CD4-positive, alpha-beta T cell treated with Interferon alpha-2 for 1 hour (primary cell): ENCODE data around the gene TRMU.

ENCODE experiments used
- DNase-seq, 2 donors: peaks; one replicate each; pipeline ENCODE4 v3.0.0-alpha.2; 2020 to 2022

TRMU gene

DNA sequence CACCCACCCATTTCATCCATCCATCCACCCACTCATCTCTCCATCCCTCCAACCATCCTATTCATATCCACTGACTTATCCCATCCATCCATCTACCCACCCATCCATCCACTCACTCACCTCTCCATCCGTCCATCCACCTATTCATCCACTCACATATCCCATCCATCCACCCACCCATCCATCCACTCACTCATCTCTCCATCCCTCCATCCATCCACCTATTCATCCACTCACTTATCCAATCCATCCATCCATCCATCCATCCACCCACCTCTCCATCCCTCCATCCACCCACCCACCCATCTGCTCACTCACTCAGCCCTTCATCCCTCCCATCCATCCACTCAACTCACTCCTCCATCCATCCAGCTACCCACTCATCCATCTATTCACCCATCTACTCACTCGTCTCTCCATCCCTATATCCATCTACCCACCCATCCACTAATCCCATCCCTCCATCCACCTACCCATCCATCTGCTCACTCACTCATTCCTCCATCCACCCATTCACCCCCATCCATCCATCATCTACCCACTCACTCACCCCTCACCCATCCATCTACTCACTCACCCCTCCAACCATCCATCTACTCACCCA, 36.2 kb downstream of the TRMU start:
- DNase-seq: no peak

DNA sequence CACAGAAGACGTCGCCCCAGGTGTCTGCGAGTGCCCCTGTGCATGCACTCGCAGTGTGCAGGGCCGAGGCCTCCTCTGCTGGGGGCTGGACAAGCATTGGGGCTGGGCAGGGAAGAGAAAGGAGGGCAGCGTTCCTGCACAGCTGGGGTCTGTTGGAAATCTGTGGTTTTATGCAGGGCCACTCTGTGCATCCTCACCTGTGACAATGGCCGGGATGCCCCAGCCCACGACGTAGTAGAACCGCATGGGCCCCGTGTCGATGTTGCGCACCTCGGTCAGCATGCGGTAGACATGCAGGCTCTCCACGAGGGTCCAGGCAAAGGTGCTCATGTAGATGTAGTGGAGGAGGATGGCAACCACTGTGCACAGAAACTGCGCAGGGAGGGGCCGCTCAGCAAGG, 37.2 kb downstream of the TRMU start:
- no peak for DNase-seq

DNA sequence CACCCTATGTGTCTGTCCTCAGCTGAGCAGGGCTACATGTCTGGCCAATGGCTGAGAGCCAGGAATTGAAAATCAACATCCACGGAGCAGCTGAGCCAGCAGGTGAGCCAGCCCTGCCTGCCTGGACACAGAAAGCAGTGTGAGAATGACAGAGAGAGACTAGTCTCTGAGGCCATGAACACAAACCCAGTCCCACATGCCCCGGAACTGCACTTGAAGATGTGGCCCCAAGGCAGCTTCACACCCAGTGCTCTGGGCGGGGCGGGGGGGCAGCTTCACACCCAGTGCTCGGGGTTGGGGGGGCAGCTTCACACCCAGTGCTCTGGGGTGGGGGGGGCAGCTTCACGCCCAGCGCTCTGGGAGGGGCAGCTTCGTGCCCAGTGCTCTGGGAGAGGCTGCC, 37.6 kb downstream of the TRMU start:
- DNase-seq: peak; percentile 36 to 58

DNA sequence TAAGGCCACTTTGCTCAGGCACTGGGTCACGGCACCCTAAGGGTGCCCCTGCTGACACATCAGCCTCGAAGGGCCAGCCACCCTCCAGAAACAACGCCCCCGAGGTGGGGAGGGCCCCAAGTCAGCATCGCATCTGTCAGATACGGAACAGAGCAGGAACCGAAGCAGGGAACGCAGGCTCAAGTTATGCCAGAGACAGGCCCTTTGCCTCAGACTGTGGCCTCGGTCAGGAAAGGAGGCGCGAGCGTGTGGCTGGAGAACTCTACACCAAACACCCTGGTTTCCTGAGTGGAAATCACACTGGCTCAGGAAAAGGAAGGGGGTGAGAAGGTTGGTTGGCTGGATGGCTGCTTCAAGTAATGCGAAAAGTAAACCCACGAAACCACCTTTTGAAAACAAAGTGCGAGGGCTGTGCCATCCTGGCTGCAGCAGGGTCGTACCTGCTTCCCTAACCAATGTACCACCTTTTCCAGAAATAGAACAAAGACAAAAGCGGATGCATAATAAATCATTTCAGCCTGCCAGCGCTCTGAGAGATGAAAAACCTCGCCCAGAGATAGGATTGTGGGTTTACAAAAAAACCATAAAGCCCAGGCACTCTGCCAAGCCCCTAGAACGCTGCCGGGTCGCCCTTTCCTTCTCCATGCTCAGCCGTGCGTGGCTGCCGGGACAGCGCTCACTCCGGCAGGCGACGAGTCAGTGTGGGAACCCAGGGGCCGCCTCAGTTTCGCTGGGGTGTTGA, 38.6 kb downstream of the TRMU start:
- peak; percentile 5 to 35 for DNase-seq

DNA sequence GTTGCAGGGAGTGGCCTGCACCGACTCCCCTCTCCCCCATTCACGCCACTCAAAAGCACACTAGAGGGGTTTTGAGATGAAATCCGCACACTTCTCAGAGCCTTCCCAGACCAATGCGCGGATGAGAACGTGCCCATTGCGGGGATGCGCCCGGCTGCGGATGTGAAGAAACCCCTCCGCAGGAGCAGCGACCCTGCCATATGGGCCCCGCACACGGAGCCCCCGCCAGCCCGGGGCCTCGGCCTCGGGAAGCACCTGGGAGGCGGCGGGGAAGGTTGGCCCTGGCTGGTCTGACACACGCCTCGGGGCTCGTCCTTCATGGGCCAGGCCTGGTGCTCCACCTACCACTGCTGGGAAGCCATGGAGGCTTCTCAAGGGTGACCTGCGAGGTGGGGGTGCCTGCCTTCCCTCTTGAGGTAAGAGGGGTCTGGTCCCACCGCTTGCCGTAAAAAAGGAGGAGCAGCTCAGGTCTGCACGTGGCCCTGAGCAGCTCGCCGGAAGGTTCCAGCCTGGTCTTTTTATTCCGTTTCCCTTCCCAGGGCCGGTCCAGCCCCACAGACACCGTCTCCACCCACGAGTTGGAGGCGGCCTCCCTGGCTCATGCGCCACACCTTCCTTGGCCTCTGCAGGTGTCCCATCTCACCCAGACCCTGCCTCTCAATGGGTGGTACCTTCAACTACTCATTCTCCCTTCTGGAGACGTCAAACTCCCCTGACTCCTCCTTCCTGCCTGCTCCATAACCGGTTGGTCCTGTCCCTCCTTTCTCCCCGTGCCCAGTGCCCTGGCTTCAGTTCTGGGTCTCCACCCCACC, 39.4 kb downstream of the TRMU start:
- DNase-seq: no peak

DNA sequence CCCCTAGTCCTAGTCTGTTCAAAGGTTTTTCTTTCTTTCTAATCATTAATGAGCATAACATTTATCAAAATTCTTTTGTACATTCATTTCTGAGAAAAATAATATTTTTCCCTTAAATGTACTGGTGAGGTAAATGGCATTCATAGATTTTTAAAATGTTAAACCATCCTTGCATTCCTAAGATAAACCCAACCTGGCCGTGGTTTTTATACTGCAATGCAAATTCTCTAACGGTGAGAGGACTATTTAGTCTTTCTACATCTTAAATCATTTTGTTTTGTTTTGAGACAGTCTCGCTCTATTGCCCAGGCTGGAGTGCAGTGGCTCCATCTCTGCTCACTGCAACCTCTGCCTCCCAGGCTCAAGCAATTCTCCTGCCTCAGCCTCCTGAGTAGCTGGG, 40.6 kb downstream of the TRMU start:
- no peak for DNase-seq

DNA sequence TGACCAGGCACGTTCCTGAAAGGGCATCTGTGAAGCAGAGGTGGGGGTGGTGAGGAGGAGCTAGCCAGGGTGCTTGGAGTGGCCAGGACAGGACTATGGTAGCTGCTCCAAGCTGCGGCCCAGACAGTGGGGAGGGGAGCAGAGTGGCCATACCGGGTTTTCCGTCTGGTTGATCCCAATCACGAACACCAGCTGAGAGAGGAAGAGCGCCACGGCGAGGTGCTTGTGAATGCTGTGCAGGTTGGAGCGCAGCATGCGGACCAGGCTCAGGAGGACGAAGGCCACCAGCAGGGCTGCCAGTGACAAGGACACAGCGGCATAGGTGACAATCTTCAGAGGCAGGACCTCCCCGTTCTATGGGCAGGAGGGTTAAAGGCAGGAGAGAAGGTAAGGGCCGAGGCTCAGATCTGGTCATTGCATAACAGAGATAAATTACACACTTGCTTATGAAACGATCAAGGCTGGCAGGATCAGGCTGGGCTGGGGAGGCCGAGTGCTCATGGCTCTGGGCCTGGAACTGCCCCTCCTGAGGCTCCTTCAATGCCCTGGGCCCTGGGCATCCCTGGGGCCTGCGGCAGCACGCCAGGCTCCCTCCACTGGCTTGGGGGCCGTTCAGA, 41.5 kb downstream of the TRMU start:
- no peak for DNase-seq

DNA sequence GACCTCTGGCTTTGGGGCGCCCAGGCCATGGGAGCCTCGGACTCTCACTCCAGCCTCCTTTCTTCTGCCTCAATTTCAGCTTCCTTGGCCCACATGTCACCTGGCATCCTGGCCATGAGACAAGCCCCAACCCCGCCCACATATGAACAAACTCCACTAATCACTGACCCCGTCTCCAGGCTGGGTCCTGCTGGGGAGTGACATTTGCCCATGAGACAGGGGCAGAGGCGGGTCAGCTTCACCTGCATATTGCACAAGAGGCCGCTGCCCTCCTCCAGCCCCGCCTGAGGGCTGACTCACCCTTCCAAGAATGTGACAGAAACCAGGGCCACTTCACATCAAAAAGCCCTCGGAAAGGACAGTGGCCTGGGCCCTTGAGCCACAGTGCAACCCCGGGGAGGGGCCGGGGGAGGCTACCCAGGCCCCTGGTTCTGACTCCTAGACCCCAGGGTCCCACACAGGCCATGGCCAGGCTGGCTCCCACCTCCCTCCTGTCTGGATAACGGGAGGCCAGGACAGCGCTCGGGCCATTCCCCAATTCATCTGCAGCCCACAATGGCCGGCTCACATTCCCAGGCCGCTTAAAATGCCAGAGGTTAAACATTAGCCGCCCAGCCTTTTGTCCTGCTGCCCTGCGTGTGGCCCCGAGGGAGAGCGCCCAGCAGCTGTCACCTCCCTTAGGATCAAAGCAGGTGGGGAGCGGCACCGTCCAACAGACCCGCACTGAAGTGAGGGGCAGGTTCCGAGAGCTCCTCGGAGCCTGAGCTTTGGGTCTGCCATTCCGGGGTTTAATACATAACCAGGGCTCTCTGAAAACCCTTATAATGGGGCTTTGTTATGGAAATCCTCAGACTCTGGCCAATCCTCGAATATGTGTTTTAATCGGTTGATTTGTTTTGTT, 42.3 kb downstream of the TRMU start:
- no peak for DNase-seq

DNA sequence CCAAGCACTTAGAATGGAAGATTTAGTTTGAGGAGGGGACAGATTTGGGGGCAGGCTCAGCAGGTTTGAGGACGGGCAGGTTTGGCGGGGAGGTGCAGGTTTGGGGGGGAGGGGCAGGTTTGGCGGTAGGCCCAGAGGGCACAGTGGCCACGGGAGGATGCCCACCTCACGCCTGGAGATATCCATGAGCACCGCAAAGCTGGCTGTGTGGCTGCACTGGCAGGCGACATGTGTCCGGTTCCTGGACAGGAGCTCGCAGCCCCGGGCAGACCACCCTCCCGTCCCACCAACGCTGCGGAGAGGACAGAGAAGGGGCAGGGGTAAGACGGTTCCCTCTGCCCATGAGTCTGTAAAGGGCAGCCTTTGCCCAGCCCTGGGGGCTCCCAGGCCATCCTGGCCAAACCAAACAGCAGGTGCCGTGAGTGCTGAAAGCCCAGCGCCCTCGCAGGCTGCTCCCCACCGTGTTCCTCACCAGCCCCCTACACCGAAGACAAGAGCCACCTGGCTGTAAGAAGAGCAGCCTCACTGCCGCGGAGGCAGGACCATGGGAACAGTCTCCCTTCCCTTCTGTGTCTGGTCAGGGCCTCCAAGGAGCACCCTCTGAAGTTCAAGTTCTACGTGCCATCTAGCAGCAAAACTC, 43.0 kb downstream of the TRMU start:
- DNase-seq: no peak

DNA sequence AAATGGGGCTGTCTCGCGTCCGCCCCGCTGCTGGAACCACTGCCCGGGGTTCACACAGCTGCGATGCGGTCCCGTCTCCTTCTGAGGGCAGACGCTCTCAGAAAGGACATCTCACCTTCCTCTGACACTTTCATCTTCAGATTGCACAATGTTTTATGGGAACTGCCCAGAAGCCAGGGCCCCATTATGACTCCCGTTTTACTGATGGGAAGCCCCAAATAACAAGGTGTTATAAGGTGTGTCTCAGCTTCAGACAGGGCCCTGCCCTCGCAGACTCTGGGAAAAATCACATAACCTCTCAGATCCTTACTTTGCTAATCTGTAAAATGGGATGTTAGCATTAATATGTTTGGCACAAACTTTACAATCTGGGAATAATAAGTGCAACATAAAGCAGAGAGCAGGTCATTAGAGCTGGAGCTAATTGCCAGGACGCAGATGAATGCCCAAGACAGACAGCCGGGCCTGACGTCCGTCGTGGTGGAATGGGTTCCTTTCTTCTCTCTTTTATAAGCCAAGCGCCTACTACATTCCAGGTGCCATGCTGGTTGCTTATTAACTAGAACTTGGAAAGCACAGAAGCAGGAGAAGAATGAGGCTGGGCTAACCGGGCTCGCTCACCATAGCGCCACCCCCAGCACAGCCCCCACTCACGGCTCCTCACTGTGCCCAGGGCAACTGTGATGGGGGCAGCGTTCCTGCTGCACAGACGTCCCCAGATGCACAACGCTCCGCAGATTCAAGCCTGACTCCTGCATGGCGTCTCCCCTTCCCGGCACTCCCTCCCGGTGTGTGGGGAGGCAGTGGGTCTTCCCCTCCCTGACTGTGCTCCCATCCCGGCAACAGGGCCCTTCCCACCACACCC, 43.8 kb downstream of the TRMU start:
- no peak for DNase-seq

DNA sequence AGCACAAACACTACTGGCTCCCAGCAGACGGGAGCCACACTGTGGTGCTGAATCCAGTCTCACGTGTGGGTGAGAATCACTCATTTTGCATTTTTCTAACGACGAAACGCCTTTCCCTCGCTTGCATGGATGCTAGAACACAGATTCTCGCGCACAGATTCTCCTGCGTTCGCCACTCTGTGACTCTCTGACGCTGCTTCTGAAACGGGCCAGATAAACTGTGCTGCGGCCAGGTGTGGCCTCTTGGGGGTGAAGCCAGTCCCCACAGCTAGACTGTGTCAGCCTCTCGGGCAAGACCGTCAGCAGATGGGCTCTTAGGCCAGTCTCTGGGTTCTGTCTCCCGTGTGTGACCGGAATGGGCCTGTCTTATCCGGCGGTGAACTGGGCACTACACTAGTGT, 44.6 kb downstream of the TRMU start:
- no peak for DNase-seq

DNA sequence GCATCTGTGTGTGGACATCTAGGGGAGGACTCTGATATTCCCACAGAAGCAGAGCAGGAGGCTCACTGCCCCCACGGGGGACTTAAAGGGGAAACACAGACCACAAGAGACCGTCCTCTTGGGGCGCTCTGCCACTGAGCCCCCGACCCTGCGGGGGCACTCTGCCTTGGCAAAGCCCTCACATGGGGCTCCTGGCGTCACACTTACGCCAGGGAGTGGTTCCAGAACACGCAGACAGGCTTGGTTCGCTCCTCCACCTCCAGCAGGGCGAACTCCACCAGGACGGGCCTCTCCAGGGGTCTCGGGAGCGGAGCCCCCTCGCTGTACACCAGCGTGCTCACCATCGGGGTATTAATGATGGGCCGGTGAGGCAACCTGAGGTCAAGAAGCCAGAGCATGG, 45.1 kb downstream of the TRMU start:
- no peak for DNase-seq

DNA sequence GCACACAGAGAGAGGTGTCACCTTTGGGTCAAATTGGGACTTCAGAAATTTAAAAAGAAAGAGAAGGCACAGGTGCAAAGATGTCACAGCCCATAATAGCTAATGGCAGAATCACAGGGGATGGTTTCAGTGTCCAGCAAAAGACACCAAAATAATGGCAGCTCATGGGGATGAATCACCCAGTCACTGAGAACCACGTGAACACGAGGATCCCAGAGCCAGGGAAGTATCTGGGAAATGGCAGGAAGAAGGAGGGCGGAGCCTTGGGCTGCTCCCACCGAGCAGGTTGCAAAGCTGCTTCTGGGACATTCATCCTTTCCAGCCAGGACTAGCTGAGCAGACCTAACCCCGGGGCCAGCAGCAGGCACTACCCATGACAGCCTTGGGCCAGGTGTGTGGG, 45.6 kb downstream of the TRMU start:
- no peak for DNase-seq

DNA sequence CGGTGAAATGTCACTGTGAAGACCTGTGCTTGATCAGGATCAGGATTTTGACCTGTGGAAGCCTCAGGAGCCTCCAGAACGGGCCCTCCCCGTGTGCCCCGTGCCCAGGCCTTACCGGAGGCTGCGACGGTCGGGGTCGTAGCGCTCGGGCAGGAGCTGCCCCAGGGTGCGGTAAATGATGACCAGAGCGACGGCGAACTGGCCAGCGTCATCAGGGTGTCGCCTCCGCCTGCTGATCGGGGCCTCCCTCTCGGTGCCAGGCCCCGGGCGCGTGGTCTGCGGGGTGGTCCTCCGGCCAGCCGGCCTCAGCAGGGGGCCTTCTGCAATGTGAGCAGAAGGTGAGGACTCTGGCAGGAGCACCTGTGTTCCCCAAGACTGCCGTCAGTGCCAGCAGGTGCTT, 46.2 kb downstream of the TRMU start:
- no peak for DNase-seq

DNA sequence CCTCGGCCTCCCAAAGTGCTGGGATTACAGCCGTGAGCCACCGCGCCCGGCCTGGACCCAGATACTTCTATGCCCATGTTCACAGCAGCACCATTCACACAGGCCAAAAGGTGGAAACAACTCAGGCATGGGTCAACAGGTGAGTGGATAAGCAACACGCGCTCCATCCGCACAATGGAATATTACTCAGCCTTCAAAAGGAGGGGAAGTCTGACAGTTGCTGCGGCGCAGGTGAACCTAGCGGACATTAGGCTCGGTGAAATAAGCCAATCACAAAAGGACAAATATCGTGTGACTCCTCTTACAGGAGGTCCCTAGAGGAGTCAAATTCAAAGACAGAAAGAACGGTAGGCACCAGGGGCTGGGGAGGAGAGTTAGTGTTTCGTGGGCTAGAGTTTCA, 47.0 kb downstream of the TRMU start:
- DNase-seq: no peak

DNA sequence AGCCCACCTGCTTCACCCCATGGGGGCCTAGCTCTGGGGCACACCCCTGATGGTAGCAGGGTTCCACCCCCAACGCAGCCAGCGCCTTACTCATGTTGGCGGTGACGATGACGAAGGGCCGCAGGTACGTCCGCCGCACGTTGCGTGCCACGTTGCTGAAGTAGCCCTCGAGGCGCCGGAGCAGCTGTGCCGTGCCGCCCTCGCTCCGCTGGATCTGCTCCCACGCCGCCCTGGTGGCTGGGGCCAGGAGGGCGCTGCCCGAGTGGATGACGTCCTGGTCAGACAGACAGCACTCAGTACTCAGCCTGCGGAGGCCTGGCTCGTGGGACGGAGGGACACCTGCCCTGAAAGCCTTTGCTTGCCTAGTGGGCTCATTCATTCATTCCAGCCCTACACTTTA, 50.8 kb downstream of the TRMU start:
- DNase-seq: no peak

DNA sequence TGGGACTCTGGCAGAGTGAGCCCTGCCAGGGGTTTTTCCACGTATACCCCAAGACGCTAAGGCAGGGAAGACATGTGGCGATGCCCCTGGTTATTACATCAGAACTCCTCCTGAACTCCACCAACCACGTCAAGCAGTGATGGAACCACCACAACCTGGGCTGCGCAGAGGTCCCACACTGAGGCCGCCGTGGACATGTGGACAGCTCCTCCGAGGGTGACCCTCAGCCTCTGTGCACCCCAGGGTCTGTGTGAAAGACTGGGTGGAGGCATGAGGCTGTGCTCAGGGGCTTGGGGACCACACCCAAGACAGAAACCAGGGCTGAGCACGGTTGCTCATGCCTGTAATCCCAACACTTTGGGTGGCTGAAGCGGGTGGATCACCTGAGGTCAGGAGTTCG, 52.2 kb downstream of the TRMU start:
- no peak for DNase-seq

DNA sequence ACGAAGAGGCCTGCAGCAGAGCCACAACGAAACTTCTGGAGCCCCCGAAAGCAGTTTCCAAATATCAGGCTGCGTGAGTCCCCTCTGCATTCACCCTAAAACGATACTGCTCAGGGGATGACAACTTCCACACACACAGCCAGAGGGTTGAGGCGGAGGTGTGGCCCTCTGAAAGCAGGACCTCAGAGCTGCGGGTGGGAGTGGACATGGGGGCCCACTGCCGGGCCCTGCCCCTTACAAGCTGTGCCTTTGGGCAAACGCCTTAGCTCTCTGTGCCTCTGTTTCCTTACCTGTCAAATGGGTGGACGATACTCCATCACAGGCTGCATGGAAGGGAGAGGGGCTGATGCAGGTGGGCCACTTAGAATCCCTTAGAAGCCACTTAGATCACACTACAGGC, 53.1 kb downstream of the TRMU start:
- no peak for DNase-seq

DNA sequence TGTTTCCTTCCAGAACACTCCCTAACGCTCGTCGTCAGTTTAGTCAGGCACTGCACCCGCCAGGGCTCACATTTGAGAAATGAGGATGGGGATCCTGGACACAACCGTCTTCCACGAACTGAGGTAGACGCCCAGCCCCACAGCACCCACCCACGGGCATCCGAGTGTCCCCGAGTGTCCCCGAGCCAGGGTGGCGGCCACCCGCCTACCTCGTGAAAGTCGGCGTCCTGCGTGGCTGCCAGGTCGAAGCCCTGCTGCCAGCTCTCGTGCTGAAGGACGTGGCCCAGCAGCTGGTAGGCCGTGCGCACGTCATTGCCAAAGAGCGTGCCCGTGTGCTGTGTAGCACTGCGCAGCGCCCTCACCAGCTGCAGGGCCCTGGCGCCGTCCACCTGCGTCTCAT, 53.6 kb downstream of the TRMU start:
- DNase-seq: no peak

DNA sequence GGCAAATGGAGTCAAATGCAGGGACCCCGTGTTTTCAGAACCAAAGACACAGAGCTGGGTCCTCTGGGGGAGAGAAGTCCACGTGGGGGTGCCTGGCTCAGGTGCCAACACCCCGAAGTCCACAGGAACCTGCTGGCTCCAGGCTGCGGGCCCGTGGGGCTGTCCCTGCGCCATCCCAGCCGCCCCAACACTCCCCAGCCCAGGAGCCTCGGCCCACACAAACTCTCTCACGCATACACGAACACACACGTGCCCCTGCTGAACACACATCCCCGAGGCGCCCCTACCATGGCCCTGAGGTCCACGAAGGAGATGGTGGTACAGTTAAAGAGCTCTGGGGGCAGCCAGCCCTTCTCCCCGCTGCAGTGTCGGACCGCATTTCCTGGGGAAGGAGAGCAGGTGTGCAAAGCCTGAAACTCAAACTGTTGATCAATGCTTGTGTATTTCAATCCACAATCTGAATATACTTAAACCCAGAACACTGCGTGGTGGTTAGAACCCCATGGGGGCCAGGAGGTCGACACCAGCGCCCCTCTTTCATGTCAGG, 54.7 kb downstream of the TRMU start:
- no peak for DNase-seq
